Testis (tissue), 2 donors: ENCODE results near the gene KLHDC7A.

ENCODE experiments used
- POLR2A ChIP-seq: fragments of 450-650 bp; IDR thresholded peaks from one replicate; pipeline ENCODE4 v1.6.1; 2017; ENCODE audit warnings: antibody characterized with exemption, mild to moderate bottlenecking, moderate library complexity
- TF ChIP-seq, protein P1 (sequence below), 3 experiments: fragments of 450-650 bp in 2 of 3; fragments of 200-600 bp in 1 of 3; sonication (generic) in 1 of 3; IDR thresholded peaks; one replicate each; pipeline ENCODE4 v1.5.1; 2016 to 2019; ENCODE audit warnings: antibody characterized with exemption in 3 of 3, mild to moderate bottlenecking in 2 of 3, moderate library complexity in 1 of 3

DNA sequence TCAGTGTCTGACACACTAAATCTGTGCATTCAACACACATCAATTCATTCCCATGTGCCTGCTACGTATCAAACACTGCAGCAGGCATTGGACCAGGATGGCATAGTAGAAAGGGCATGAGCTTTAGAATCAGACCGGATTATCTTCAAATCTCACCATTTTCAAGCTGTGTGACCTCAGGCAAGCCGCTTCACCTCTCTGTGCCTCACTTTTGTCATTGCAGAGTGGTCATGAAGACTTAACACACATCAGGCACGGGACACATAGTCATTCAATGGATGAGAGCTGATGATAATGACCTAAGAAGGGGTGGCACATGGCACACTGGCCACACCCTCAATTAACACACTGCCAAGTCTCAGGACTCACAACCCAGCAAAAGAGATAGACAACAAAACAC, 46.8 kb downstream of the KLHDC7A start:
- TF ChIP-seq, protein P1, sequence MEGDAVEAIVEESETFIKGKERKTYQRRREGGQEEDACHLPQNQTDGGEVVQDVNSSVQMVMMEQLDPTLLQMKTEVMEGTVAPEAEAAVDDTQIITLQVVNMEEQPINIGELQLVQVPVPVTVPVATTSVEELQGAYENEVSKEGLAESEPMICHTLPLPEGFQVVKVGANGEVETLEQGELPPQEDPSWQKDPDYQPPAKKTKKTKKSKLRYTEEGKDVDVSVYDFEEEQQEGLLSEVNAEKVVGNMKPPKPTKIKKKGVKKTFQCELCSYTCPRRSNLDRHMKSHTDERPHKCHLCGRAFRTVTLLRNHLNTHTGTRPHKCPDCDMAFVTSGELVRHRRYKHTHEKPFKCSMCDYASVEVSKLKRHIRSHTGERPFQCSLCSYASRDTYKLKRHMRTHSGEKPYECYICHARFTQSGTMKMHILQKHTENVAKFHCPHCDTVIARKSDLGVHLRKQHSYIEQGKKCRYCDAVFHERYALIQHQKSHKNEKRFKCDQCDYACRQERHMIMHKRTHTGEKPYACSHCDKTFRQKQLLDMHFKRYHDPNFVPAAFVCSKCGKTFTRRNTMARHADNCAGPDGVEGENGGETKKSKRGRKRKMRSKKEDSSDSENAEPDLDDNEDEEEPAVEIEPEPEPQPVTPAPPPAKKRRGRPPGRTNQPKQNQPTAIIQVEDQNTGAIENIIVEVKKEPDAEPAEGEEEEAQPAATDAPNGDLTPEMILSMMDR (IDR thresholded peaks at IDR 0.05) = no peak
- TF ChIP-seq POLR2A = no peak
